Inferior parietal cortex (tissue), 1 donor: ENCODE results near the gene SYCE1L.
"Not testable (repeated sequence)": the region's sequence is repeated elsewhere in the genome, so short reads cannot be mapped to it uniquely, and the experiment has no call there.

Experiments
- DNase-seq: peaks from one replicate; pipeline ENCODE4 v3.0.0-alpha.2; 2016; ENCODE audit errors: extremely low spot score

Gene SYCE1L

GRCh38 chr16:77197747-77198146 lies 1.5 kb upstream of the SYCE1L start:
- DNase-seq, result no peak

- DNase-seq, result no peak
These were observed 7.3 kb downstream of the SYCE1L start for GRCh38 chr16:77206533-77206932.

GRCh38 chr16:77207030-77207429 lies 7.8 kb downstream of the SYCE1L start:
- no peak for DNase-seq

- no peak for DNase-seq
These were observed 9.2 kb downstream of the SYCE1L start for GRCh38 chr16:77208382-77208781.

GRCh38 chr16:77211880-77212740 lies 12.9 kb downstream of the SYCE1L start:
- no peak for DNase-seq

GRCh38 chr16:77212741-77213541 lies 13.7 kb downstream of the SYCE1L start:
- no peak for DNase-seq

GRCh38 chr16:77213542-77214106 lies 14.4 kb downstream of the SYCE1L start:
- DNase-seq, result peak; percentile 23

- DNase-seq, result no peak
These were observed 15.4 kb downstream of the SYCE1L start for GRCh38 chr16:77214411-77215138.

GRCh38 chr16:77219437-77219836 lies 20.2 kb downstream of the SYCE1L start:
- no peak for DNase-seq

GRCh38 chr16:77220427-77220826 lies 21.2 kb downstream of the SYCE1L start:
- DNase-seq, result no peak

GRCh38 chr16:77221482-77221881 lies 22.3 kb downstream of the SYCE1L start:
- DNase-seq, result no peak

- DNase-seq, result no peak
These were observed 24.0 kb downstream of the SYCE1L start for GRCh38 chr16:77223184-77223583.

GRCh38 chr16:77225182-77225581 lies 26.0 kb downstream of the SYCE1L start:
- DNase-seq, result no peak

GRCh38 chr16:77227745-77228144 lies 28.5 kb downstream of the SYCE1L start:
- no peak for DNase-seq

- no peak for DNase-seq
These were observed 31.8 kb downstream of the SYCE1L start for GRCh38 chr16:77231047-77231446.

- DNase-seq, result no peak
These were observed 34.8 kb downstream of the SYCE1L start for GRCh38 chr16:77233799-77234519.

GRCh38 chr16:77234611-77235010 lies 35.4 kb downstream of the SYCE1L start:
- DNase-seq, result no peak

- DNase-seq, result peak; percentile 94
These were observed 36.9 kb downstream of the SYCE1L start for GRCh38 chr16:77236063-77236511.

- no peak for DNase-seq
These were observed 39.4 kb downstream of the SYCE1L start for GRCh38 chr16:77238593-77238992.

- DNase-seq, result not testable (repeated sequence)
These were observed 43.3 kb downstream of the SYCE1L start for GRCh38 chr16:77242471-77242870.

GRCh38 chr16:77246150-77246549 lies 46.9 kb downstream of the SYCE1L start:
- DNase-seq, result no peak
